ENCODE data around the gene IRF9. TPM values are rescaled to one million over a fixed set of nuclear protein-coding genes. Genes with fewer than 3 reads are reported as not detected.

Gene IRF9
- total and polyA plus RNA-seq, 2 of the 13 experiments (the other 11 are each of a cell fraction or from before 2014, with no cell fraction given): 14.9 to 49.7 TPM

DNA sequence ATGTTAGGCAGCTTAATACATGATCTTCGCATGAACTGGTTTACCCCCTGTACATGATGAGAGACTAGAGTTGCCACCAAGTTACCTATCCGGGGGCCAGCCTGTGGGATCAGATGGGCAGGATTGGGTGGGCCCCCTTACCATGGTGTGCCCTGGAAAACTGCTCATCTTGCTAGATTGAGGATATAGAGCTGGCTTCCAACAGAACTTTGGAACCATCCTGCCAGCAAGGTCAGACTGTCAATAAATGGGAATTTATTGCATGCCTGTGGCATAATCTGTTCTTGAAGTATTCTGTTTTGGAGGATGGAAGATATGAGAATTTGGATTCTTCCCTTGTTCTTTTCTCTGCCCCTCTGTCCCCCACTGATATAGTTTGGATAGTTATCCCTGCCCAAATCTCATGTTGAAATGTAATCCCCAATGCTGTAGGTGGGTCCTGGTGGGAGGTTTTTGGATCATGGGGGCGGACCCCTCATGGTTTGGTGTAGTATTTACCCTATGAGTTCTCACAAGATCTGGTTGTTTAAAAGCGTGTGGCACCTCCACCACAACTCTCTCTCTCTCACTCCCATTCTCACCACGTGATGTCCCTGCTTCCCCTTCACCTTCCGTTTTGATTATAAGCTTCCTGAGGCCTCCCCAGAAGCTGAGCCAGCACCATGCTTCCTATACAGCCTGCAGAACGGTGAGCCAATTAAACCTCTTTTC, 37.9 kb downstream of the IRF9 start (continued):
- TF ChIP-seq, protein P1, sequence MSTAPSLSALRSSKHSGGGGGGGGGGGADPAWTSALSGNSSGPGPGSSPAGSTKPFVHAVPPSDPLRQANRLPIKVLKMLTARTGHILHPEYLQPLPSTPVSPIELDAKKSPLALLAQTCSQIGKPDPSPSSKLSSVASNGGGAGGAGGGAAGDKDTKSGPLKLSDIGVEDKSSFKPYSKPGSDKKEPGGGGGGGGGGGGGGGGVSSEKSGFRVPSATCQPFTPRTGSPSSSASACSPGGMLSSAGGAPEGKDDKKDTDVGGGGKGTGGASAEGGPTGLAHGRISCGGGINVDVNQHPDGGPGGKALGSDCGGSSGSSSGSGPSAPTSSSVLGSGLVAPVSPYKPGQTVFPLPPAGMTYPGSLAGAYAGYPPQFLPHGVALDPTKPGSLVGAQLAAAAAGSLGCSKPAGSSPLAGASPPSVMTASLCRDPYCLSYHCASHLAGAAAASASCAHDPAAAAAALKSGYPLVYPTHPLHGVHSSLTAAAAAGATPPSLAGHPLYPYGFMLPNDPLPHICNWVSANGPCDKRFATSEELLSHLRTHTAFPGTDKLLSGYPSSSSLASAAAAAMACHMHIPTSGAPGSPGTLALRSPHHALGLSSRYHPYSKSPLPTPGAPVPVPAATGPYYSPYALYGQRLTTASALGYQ (CRISPR knock-in tag; IDR thresholded peaks at IDR 0.05): no peak
- TF ChIP-seq EHMT2 (IDR thresholded peaks at IDR 0.05; ENCODE audit: borderline replicate concordance, low read depth, low read length) (no peak), ZNF552 (CRISPR knock-in tag; IDR thresholded peaks at IDR 0.05; ENCODE audit: borderline replicate concordance) (no peak), HIVEP1 (CRISPR knock-in tag; IDR thresholded peaks at IDR 0.05) (no peak), ZNF235 (CRISPR knock-in tag; IDR thresholded peaks at IDR 0.05; ENCODE audit: borderline replicate concordance) (peak; percentile 5; the same call in 1 of the 2 replicates), SALL2 (CRISPR knock-in tag; IDR thresholded peaks at IDR 0.05) (no peak), ZMYM2 (CRISPR knock-in tag; IDR thresholded peaks at IDR 0.05) (peak; percentile 48; the same call in 1 of the 2 replicates), ZNF841 (CRISPR knock-in tag; IDR thresholded peaks at IDR 0.05; ENCODE audit: borderline replicate concordance) (no peak), ZNF143 (CRISPR knock-in tag; IDR thresholded peaks at IDR 0.05) (no peak), STAG1 (CRISPR knock-in tag; IDR thresholded peaks at IDR 0.05) (no peak), MTA3 (CRISPR knock-in tag; IDR thresholded peaks at IDR 0.05) (no peak)
- TF ChIP-seq, protein P2, sequence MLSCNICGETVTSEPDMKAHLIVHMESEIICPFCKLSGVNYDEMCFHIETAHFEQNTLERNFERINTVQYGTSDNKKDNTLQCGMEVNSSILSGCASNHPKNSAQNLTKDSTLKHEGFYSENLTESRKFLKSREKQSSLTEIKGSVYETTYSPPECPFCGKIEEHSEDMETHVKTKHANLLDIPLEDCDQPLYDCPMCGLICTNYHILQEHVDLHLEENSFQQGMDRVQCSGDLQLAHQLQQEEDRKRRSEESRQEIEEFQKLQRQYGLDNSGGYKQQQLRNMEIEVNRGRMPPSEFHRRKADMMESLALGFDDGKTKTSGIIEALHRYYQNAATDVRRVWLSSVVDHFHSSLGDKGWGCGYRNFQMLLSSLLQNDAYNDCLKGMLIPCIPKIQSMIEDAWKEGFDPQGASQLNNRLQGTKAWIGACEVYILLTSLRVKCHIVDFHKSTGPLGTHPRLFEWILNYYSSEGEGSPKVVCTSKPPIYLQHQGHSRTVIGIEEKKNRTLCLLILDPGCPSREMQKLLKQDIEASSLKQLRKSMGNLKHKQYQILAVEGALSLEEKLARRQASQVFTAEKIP (CRISPR knock-in tag; IDR thresholded peaks at IDR 0.05; ENCODE audit: borderline replicate concordance): no peak
- TF ChIP-seq, protein P3, sequence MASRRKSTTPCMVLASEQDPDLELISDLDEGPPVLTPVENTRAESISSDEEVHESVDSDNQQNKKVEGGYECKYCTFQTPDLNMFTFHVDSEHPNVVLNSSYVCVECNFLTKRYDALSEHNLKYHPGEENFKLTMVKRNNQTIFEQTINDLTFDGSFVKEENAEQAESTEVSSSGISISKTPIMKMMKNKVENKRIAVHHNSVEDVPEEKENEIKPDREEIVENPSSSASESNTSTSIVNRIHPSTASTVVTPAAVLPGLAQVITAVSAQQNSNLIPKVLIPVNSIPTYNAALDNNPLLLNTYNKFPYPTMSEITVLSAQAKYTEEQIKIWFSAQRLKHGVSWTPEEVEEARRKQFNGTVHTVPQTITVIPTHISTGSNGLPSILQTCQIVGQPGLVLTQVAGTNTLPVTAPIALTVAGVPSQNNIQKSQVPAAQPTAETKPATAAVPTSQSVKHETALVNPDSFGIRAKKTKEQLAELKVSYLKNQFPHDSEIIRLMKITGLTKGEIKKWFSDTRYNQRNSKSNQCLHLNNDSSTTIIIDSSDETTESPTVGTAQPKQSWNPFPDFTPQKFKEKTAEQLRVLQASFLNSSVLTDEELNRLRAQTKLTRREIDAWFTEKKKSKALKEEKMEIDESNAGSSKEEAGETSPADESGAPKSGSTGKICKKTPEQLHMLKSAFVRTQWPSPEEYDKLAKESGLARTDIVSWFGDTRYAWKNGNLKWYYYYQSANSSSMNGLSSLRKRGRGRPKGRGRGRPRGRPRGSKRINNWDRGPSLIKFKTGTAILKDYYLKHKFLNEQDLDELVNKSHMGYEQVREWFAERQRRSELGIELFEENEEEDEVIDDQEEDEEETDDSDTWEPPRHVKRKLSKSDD (CRISPR knock-in tag; IDR thresholded peaks at IDR 0.05; ENCODE audit: low read depth): no peak
- TF ChIP-seq, protein P4, sequence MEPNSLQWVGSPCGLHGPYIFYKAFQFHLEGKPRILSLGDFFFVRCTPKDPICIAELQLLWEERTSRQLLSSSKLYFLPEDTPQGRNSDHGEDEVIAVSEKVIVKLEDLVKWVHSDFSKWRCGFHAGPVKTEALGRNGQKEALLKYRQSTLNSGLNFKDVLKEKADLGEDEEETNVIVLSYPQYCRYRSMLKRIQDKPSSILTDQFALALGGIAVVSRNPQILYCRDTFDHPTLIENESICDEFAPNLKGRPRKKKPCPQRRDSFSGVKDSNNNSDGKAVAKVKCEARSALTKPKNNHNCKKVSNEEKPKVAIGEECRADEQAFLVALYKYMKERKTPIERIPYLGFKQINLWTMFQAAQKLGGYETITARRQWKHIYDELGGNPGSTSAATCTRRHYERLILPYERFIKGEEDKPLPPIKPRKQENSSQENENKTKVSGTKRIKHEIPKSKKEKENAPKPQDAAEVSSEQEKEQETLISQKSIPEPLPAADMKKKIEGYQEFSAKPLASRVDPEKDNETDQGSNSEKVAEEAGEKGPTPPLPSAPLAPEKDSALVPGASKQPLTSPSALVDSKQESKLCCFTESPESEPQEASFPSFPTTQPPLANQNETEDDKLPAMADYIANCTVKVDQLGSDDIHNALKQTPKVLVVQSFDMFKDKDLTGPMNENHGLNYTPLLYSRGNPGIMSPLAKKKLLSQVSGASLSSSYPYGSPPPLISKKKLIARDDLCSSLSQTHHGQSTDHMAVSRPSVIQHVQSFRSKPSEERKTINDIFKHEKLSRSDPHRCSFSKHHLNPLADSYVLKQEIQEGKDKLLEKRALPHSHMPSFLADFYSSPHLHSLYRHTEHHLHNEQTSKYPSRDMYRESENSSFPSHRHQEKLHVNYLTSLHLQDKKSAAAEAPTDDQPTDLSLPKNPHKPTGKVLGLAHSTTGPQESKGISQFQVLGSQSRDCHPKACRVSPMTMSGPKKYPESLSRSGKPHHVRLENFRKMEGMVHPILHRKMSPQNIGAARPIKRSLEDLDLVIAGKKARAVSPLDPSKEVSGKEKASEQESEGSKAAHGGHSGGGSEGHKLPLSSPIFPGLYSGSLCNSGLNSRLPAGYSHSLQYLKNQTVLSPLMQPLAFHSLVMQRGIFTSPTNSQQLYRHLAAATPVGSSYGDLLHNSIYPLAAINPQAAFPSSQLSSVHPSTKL (CRISPR knock-in tag; IDR thresholded peaks at IDR 0.05): 0 out of 2 replicates have a peak, but pooled peaks have one; percentile 38
- TF ChIP-seq, protein P5, sequence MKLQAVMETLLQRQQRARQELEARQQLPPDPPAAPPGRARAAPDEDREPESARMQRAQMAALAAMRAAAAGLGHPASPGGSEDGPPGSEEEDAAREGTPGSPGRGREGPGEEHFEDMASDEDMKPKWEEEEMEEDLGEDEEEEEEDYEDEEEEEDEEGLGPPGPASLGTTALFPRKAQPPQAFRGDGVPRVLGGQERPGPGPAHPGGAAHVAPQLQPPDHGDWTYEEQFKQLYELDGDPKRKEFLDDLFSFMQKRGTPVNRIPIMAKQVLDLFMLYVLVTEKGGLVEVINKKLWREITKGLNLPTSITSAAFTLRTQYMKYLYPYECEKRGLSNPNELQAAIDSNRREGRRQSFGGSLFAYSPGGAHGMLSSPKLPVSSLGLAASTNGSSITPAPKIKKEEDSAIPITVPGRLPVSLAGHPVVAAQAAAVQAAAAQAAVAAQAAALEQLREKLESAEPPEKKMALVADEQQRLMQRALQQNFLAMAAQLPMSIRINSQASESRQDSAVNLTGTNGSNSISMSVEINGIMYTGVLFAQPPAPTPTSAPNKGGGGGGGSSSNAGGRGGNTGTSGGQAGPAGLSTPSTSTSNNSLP (IDR thresholded peaks at IDR 0.05; ENCODE audit: low read depth, low read length): peak; percentile 20; the same call in 1 of the 2 replicates
- TF ChIP-seq, protein P6, sequence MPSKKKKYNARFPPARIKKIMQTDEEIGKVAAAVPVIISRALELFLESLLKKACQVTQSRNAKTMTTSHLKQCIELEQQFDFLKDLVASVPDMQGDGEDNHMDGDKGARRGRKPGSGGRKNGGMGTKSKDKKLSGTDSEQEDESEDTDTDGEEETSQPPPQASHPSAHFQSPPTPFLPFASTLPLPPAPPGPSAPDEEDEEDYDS (CRISPR knock-in tag; IDR thresholded peaks at IDR 0.05): 0 out of 2 replicates have a peak, but pooled peaks have one; percentile 31

Data from HepG2 (cell line).